ENCODE results near the gene MANEA. TPM values are rescaled to one million over a fixed set of nuclear protein-coding genes. Genes with fewer than 3 reads are reported as not detected.

The MANEA gene
- total and polyA plus RNA-seq, 2 of the 8 experiments (the other 6 are each of a cell fraction or from before 2014, with no cell fraction given), result 2.8 to 10.4 TPM

GRCh38 chr6:95614094-95614493 is 36.8 kb downstream of the MANEA start:
- Histone ChIP-seq H3K56ac (replicated peaks; ENCODE audit: insufficient read length, low read depth, low read length) (no peak overlapping the region), H3K4ac (replicated peaks; ENCODE audit: insufficient read length, low read depth, low read length) (no peak overlapping the region), H2BK12ac (ENCODE audit: low read depth, low read length) (no peak overlapping the region), H3K9me3 (ENCODE audit: insufficient read depth in 2 of 2, low read depth in 1 of 2, low read length in 1 of 2) (no peaks in the 10 kb centered on the region), H2AFZ (ENCODE audit: low read length) (no peak overlapping the region), H3K27me3 (replicated peaks in 1 of 4; ENCODE audit: control insufficient read depth in 3 of 4, extremely low read depth in 1 of 4, insufficient read depth in 3 of 4, low read length in 3 of 4) (no peaks in the 10 kb centered on the region), H2AK5ac (ENCODE audit: low read depth, low read length) (no peak overlapping the region), H3K79me2 (ENCODE audit: control insufficient read depth in 1 of 2, insufficient read depth in 2 of 2, low read length in 2 of 2) (no peaks in the 10 kb centered on the region), H2BK15ac (ENCODE audit: low read length) (no peak overlapping the region), H2BK120ac (replicated peaks; ENCODE audit: low read depth, low read length) (no peak overlapping the region), H3K9ac (replicated peaks in 1 of 4; ENCODE audit: extremely low read depth in 1 of 4, low read depth in 3 of 4, low read length in 3 of 4) (no peak overlapping the region), H3K4me1 (replicated peaks in 1 of 4; ENCODE audit: control insufficient read depth in 3 of 4, insufficient read depth in 4 of 4, low read length in 3 of 4) (no peaks in the 10 kb centered on the region), H3K79me1 (ENCODE audit: low read depth, low read length) (no peaks in the 10 kb centered on the region), H3K14ac (ENCODE audit: insufficient read length) (no peak overlapping the region), H2BK20ac (ENCODE audit: low read length) (no peak overlapping the region), H2BK5ac (ENCODE audit: low read depth, low read length) (no peak overlapping the region), H3K18ac (ENCODE audit: extremely low read depth, low read length) (no peak overlapping the region), H4K20me1 (replicated peaks in 1 of 2; ENCODE audit: control insufficient read depth in 1 of 2, insufficient read depth in 2 of 2, low read length in 2 of 2) (no peaks in the 10 kb centered on the region), H3K23me2 (ENCODE audit: low read depth, low read length) (no peaks in the 10 kb centered on the region), H4K91ac (replicated peaks; ENCODE audit: insufficient read length, low read length) (no peak overlapping the region), H3K4me3 (ENCODE audit: extremely low read depth in 1 of 4, insufficient read depth in 2 of 4, low read depth in 3 of 4, low read length in 4 of 4) (no peak overlapping the region), H3K36me3 (ENCODE audit: control insufficient read depth in 2 of 4, insufficient read depth in 4 of 4, low read length in 3 of 4) (no peaks in the 10 kb centered on the region), H3K4me2 (ENCODE audit: insufficient read depth in 1 of 2, low read depth in 2 of 2, low read length in 2 of 2) (no peak overlapping the region), H3K27ac (ENCODE audit: low read depth, low read length) (no peak overlapping the region), H4K8ac (ENCODE audit: extremely low read depth, insufficient read depth, low read length) (no peak overlapping the region), H4K5ac (ENCODE audit: insufficient read length, low read depth, low read length) (no peak overlapping the region), H3K23ac (ENCODE audit: insufficient read length) (no peak overlapping the region)
- DNase-seq (ENCODE audit: low read depth in 1 of 2, low spot score in 2 of 2) (no peak), FAIRE-seq (no peak)
- ChIA-PET POLR2A (ENCODE audit: partially characterized antibody) (no interaction called here), CTCF (ENCODE audit: partially characterized antibody) (no interaction called here)
- 87% methylated on average over 3 of the region's 3 CpGs; no CpG with 5 or more reads in 1 of the 2 experiments for WGBS, 2 experiments (ENCODE audit: extremely low coverage in 1 of 2, insufficient coverage in 1 of 2, insufficient read length in 1 of 2, insufficient replicate concordance in 2 of 2, low coverage in 1 of 2, low lambda C conversion rate in 2 of 2, missing lambda C conversion rate in 1 of 2)
- TF ChIP-seq GABPA (IDR thresholded peaks at IDR 0.05; ENCODE audit: borderline replicate concordance, insufficient read depth, low read length) (no peak), POLR2A (IDR thresholded peaks at IDR 0.05; ENCODE audit: control extremely low read depth in 1 of 2, low read depth in 2 of 2, low read length in 2 of 2) (no peak), POU5F1 (IDR thresholded peaks at IDR 0.05; ENCODE audit: low read depth, low read length) (no peak), ATF2 (IDR thresholded peaks at IDR 0.05; ENCODE audit: low read length) (no peak), RFX5 (IDR thresholded peaks at IDR 0.05; ENCODE audit: borderline replicate concordance, low read depth, low read length) (no peak), ZNF274 (IDR thresholded peaks at IDR 0.05; ENCODE audit: borderline replicate concordance, extremely low read depth, low read length) (no peak), SP2 (IDR thresholded peaks at IDR 0.05; ENCODE audit: low read length) (no peak), KDM4A (IDR thresholded peaks at IDR 0.05; ENCODE audit: low read depth, low read length, severe bottlenecking) (no peak), CHD1 (IDR thresholded peaks at IDR 0.05; ENCODE audit: low read depth, low read length) (no peak), EP300 (IDR thresholded peaks at IDR 0.05; ENCODE audit: borderline replicate concordance in 1 of 2, low read depth in 2 of 2, low read length in 2 of 2) (no peak), MAX (IDR thresholded peaks at IDR 0.05) (no peak), KDM1A (IDR thresholded peaks at IDR 0.05; ENCODE audit: borderline replicate concordance, low read length) (no peak), SP1 (IDR thresholded peaks at IDR 0.05; ENCODE audit: low read depth, low read length) (no peak)
